Stimulated activated CD8-positive, alpha-beta memory T cell treated with anti-CD3 and anti-CD28 coated beads, Interleukin-12 subunit alpha, Interleukin-12 subunit beta, amount 100 ng/mL, for 24 hours (primary cell): Measurements from ENCODE around the gene GFAP.

ENCODE experiments used
- DNase-seq: peaks from one replicate; pipeline ENCODE4 v3.0.0-alpha.2; 2020; ENCODE audit errors: extremely low read depth

Gene GFAP

DNA sequence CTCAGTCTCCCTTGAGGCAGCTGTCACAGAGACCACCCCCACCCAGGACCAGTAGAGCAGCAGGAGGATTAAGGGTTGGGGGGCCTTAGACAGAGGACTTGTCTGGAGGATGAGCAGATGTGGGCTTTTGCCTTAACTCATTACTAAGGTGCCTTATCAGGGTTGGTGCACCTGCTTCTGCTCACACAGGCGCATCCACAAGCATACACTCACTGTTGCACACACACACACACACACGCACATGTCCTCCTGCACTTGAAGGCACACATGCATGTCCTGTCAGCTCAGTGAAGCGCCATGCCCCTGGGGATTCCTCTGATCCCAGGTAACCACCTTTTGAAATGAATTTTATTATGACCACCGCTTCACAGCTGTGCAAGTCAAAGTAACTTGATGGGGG is 1.2 kb downstream of the GFAP start:
- no peak for DNase-seq

DNA sequence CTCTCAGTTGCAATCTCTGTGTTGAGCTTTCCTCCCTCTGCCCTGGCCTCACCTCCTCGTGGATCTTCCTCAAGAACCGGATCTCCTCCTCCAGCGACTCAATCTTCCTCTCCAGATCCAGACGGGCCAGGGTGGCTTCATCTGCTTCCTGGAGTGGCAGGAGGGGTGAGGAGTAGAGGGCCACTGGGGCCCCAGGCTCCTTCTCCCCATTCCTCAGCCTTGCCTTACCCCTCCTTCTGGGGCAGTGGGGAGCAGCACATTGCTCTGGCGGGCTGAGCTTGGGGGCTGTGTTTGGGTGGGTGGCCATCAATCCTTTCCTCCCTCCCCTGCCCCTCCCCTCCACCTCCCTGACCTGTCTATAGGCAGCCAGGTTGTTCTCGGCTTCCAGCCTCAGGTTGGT is 1.6 kb downstream of the GFAP start:
- DNase-seq, result no peak

DNA sequence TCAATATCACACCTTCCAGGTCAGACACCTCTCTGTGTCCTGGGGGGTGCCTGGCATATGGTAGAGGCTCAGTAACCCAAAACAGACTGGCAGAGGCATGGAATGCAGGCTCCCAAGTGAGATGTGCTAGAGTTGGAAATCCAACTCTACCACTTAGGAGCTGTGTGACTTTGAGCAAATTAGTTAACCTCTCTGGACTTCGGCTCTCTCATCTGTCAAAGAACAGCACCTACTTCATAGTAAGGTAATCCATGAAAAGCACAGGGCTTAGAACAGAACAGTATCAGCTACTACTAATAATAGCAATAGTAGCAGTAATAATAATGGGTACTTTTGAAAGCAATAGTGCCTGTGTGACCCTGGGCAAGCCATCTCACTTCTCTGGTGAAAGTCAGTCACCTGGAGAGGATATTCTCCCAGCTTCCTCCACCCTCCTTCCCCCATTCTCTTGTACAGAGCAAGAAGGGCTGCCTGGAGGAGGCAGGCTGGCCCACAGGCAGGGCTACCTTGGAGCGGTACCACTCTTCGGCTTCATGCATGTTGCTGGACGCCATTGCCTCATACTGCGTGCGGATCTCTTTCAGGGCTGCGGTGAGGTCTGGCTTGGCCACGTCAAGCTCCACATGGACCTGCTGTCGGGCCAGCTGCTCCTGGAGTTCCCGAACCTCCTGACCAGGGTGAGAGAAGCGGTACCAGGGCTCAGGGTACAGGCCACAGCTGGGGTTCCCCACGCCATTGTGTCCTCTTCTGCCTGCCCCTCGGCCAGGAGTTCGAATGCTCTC is 2.3 kb downstream of the GFAP start:
- no peak for DNase-seq

DNA sequence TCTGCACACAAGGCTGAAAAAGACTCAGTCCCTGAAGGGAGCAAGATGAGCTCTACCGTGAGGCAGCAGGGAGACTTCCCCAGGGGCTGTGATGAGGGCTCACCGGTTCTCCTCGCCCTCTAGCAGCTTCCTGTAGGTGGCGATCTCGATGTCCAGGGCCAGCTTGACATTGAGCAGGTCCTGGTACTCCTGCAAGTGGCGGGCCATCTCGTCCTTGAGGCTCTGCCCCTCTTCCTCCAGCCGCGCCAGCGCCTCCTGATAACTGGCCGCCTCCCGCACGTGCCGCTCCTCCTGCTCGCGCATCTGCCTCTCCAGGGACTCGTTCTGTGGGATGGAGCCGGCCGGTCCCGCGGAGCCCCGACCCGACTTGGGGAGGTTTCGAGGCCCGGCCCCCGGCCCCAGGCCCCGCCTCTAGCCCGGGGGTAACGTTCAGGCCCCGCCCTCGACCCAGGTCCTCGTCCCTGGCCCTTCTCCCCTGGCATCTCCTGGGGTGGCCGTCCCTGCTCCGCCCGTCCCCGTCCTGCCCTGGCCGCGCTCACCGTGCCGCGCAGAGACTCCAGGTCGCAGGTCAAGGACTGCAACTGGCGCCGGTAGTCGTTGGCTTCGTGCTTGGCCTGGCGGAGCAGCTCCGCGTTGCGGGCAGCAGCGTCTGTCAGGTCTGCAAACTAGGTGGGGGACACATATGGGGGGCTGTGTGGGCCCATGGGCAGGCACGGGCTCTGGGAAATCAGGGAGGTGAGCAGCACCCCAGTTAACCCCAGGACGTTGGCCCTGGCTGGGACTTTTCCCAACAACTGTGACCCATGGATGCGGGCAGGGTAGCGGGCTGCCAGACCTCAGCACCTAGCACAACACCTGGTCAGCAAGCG is 3.9 kb downstream of the GFAP start:
- no peak for DNase-seq

DNA sequence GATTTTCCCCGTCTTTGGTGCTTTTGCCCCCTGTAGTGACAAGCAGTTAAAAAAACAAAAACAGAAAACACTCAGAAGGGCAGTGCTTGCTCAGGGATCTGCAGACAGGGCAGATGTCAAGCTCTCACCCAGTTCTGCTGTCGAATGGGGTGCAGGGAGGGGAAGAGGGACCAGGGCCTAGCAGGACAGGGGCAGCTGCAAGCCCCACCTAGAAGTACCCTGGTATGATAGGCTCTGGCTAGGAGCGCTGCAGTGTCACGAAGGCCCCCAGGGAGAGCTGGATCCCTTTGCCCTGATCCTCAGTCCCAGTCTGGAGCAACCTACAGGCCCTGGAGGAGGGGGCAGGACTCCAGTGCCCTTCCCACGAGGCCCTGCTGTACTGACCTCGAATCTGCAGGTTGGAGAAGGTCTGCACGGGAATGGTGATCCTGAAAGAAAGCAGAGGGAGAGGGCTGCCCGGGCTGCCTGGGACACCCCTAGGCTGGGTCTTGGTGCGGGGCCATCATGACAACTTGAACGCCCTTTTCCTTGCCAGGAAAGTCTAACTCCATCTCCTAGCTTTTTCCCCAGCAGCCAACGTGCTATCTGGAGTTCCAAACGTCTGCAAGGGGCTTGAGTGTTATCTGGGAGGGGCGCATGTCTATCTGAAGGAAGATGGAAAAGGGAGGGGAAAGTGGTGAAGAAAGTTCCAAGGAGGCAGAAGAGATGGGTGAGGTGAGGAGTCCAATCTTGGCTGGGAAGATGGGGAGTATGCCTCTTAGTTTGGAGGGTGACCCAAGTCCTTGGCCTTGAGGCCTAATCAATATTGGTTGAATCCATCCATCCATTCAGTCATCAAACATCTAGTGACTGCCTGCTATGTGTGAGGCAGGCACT is 4.8 kb downstream of the GFAP start:
- DNase-seq, result no peak

DNA sequence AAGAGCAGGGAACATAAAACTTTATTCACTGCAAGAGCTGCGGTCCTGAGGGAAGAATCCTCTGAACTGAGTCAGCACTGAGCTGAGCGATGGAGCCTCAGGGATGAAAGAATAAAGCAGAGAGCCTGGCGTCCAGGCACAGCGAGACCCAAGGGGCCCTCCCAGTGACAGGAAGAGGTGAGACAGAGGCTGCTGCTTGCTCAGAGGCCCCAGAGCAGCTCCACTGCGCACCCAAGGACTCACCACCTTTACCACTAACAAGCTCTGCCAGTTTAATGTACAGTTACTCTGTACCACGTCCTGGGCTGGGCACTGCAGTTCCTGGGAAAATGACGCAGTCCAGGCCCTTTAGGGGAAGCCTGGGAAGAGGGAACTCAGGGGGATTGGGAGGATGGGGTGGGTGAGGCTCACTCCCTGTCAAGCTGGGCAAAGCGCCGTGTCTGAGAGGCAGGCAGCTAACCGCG is 5.6 kb downstream of the GFAP start:
- no peak for DNase-seq

DNA sequence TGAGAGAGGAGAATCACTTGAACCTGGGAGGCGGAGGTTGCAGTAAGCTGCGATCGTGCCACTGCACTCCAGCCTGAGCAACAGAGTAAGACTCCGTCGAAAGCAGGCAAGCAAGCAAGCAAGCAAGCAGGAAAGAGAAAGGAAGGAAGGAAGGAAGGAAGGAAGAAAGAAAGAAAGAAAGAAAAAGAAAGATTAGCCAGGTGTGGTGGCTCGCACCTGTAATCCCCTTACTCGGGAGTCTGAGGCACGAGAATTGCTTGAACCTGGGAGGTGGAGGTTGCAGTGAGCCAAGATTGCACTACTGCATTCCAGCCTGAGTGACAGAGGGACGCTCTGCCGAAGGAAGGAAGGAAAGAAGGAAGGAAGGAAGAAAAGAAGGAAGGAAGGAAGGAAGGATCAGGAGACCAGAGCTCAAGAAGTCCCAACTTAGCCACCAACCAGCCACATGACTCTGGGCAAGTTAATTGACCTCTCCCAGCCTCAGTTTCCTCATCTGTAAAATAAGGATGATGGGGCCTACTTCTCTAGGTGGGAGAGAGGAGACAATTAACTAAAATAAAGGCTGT is 6.5 kb downstream of the GFAP start:
- no peak for DNase-seq

DNA sequence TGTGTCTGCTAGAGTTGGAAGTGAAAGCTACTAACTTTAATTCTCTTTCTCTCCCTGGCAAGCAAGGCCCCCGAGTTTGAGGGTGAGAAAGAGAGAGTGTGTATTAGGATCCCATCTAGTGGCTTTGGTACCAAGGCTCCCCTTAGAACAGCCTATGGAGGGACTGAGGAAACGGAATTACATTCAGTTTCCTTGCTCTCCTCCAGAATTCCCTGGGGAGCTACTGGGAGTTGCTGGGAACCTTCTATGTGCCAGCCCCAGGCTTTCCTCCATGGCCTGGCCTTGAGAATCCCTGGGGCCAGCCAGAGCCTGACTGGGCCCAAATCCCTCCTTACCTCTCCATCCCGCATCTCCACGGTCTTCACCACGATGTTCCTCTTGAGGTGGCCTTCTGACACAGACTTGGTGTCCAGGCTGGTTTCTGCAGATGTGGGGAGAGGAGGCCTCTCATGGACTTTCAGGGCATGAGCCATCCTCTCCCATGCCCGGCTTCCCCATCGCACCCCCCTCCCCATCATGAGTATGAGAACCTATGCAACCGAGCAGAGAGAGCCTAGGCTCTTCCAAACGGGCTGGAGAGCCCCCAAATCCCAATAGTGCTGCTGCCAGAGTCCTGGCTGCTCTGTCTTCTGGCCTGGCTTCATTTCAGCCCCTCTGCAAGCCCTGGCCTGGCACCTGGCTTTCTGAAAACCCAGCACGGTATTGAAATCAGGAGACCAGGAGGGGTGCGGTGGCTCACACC is 7.4 kb downstream of the GFAP start:
- no peak for DNase-seq

DNA sequence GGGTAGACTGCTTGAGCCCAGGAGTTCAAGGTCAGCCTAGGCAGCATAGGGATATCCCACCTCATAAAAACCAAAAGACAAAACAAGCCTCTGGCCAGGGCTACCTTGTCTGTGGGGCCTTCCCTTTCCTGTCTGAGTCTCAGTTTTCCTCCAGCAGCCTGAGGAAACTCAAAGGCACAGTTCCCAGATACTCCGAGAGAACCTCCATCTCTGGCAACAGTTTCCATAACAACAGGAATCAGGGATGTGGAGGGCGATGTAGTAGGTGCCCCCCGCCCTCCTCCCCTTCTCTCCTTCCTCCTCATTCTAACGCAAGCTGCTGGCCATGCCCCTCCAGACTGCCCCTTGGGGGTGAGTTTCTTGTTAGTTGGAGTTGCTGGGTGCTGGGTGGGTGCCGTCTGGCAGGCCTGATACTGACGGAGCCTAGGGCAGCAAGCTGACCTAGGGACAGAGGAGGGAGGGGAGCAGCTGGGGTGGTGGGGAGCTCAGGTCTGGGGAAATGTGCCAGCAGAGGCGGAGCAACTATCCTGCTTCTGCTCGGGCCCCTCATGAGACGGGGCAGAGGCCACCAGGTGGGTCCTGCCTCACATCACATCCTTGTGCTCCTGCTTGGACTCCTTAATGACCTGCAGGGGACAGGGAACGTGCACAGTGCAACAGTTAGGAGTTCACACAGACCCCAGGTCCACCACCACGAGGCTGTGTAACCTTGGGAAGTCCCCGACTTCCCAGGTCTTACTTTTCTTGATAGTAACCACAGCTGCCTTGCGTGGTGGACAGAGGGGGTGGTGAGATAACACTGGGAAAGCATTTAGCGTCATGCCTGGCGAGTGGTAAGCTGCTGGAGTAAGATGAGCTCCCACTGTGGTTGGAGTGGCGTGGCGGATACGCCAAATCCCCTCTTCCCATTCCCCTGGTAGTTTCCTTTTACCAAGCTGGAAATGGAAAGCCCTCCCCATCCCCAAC is 8.3 kb downstream of the GFAP start:
- no peak for DNase-seq

DNA sequence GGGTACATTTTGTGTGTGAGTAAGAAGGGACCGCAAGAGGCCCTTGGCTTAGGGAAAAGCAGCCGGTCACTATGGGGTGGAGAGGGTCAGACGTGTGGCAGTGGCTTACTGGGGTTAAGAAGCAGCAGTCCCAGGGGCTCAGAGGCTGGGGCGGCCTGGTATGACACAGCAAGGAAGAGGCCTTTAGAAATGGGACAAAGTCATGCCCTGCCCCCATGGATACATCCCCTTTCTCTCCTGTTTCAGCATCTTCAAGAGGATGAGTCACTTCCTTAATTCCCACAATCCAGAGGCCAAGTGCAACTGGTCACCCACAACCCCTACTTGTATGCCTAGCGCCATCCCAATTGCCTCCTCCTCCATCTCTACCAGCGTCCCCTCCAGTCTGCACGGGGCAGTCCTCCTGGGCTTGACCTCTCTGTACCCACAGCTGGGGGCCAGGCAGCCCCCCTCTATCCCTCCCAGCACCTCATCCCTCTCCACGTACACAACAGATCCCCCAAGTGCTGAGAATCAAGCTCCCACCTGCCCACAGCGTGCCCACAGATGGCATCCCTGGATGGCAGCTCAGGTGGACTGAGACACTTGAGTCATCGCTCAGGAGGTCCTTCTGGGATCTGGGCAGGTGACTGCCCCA is 9.2 kb downstream of the GFAP start:
- no peak for DNase-seq

DNA sequence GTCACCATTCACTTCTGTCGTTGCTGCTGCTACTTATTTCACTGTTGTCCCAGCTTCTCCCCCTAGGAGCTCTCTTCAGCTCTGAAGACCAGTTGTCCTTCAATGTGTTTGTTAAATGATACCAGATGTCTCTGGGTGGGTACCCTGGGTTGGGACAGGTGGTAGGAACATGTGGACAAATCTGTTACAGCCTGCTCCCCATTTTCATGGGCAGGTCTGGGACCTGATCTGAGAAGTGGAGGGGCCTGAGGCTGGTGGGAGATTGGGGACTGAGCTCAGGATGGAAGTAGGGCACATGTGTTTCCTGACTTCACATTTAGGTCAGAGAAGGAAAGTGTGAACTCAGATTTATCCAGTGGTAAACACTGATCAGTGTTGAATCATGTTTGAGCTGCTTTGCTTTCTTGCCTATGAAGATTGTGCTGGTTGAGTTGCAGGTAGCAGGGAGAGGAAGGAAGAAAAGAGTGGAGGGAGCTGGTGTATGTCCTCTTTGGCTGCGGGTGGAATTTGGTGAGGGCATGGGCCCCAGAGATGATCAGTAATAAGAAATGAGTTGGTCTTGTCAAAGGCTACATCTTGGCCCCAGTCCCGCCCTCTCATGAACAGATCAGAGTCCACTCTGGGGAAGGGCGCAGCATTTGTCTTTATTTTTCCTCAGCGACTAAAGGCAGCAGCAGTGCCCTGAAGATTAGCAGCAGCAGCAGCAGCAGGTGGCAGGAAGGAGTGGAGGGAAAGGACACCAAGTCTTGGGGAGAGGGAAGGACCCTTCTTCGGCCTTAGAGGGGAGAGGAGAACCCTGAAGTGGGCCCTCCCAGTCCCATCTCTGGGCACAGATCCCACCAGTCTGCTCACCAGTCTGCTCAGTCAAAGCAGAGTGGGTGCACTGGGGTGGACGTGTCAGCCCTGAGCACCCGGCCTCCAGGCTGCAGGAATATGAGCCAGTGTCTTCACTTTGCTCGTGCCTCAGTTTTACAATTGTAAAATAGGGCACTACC is 10.0 kb downstream of the GFAP start:
- DNase-seq, result no peak

DNA sequence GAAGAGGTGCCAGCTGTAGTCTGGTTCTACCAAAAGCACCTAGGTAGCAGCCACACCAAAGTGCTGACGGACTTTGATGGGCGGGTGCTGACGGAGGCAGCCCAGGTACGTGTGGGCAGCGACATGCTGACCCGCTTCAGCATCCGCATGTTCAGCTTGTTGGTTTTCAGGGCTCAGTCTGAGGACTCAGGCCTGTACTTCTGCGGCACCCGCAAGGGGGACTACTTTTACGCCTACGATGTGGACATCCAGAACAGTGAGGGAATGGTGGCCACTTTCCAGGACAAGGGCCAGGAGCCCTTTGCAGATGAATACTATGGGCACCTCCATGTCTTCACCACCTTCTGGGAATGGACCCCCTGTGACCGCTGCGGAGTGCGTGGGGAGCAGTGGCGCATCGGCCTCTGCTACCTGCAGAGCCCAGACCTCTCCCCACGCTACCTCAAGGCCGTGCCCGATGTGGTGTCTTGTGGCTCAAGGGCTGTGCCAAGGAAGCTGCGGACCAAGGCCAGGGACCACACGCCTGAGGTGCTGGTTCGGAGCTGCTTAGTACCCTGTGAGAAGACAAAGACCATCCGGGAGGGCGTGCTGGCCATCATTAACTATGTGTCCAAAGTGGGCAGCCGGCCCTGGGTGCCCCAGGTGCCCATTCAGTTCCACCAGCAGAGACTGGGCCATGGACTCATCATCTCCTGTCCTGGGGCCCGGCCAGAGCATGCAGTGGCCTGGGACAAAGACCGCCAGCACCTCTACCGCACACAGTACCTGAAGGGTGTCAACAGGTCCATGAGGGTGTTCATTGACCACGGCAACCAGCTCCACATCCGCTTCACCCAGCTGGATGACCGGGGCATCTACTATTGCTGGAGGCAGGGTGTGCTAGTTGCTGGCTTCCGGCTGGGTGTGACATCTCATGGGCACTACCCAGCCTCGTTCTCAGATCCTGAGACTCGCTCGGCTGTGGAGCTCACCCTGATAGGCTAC is 11.0 kb downstream of the GFAP start:
- DNase-seq, result no peak

DNA sequence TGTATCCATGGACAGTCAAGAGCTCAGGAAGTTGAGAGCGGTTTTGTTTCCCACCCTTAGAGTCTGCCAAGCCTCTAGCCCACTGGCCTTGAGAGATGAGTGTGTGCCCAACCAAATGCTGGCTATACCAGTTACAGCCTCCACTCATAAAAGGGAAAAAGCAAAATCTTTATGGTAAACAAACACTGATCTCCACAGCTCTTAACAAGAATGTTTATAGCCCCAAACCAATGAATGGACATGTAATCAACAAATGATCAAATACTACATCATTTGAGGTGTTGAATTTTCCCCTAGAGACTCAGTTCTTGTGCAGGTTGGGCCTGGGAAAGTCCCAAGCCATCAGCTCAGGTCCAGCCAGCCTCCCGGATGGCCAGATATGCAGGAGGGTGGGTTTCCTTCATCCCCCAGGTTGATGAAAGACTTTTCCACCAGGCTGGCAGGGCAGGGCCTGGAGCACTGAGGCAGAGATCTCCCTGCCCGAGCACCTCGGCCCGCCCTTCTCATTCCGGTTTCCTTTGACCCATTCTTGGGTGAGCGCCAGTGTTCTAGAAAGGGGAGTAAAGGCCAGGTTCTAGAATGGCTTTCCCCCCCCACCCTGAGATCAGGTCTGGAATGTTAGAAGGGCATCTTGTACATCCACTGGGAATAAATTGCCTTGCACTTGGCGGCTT is 12.2 kb downstream of the GFAP start:
- no peak for DNase-seq

DNA sequence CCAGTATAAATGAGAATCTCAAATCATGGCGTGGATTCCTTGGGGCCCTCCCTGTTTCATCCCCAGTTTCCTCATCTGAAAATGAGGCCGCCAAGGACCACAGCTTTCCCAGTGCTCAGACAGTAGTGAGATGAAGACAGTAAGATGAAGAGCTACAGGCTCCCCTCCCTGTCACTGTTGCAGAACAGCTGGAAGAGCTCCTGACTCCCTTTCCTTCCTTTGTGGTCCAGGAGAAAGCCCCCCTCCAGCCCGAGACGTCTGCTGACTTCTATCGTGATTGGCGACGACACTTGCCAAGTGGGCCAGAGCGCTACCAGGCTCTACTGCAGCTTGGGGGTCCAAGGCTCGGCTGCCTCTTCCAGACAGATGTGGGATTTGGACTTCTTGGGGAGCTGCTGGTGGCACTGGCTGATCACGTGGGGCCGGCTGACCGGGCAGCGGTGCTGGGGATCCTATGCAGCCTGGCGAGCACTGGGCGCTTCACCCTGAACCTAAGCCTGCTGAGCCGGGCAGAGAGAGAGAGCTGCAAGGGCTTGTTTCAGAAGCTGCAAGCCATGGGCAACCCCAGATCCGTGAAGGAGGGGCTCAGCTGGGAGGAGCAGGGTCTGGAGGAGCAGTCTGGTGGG is 13.1 kb downstream of the GFAP start:
- DNase-seq, result no peak

DNA sequence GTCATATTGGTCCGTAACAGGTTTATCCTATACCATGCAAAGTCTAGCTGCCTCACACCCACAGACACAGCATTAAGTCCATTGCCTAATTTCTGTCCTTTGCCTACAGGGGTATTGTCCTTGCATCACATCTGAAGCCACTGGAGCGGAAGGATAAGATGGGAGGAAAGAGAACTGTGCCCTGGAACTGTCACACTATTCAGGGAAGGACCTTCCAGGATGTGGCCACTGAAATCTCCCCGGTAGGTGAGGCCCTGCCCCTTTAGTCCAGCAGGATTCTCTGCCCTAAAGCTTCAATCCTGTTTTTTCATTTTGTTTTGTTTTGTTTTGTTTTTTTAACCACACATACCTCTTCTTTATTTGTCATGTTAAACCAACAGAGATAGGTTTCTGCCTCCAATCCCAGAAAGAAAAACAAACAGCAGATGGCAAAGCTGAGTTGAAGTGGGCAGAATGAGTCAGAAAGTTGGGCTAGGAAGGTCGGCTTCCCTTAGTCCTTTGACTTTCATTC is 13.8 kb downstream of the GFAP start:
- DNase-seq, result no peak

DNA sequence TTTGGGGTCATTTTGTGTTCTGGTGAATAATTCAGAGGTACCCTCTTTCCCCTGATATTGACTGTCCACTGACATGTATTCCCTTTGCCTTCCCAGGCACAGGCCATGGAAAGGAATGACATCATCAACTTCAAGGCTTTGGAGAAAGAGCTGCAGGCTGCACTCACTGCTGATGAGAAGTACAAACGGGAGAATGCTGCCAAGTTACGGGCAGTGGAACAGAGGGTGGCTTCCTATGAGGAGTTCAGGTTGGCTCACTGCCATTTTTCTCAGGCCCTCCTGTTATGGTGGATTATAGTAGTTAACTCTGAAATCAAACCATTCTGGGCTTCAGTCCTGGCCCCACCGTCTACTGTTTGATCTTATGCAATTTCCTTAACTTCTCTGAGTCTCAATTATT is 14.4 kb downstream of the GFAP start:
- DNase-seq, result no peak
